Body of pancreas (tissue), 4 donors: ENCODE measurements around the gene PTPRN2.

Source experiments
- CTCF ChIP-seq, 7 experiments: fragments of 450-650 bp in 4 of 7; fragments of 200-600 bp in 3 of 7; sonication (generic) in 3 of 7; IDR thresholded peaks; one replicate each; pipeline ENCODE4 v1.5.1; 2016 to 2019; ENCODE audit warnings: antibody characterized with exemption in 7 of 7
- POLR2A ChIP-seq, 3 donors: fragments of 450-650 bp; IDR thresholded peaks; one replicate each; pipeline ENCODE4 v1.6.1; 2016; ENCODE audit warnings: antibody characterized with exemption in 3 of 3, mild to moderate bottlenecking in 2 of 3

GRCh38 chr7:157494506-157495176, 1093.0 kb downstream of the PTPRN2 start:
- no peak for TF ChIP-seq CTCF (IDR thresholded peaks at IDR 0.05)
- TF ChIP-seq POLR2A (IDR thresholded peaks at IDR 0.05), result no peak
